ENCODE data around the gene CDKL4.
A peak's percentile ranks its signal among the peaks of the same experiment; 100 is the strongest.

Gene CDKL4

DNA sequence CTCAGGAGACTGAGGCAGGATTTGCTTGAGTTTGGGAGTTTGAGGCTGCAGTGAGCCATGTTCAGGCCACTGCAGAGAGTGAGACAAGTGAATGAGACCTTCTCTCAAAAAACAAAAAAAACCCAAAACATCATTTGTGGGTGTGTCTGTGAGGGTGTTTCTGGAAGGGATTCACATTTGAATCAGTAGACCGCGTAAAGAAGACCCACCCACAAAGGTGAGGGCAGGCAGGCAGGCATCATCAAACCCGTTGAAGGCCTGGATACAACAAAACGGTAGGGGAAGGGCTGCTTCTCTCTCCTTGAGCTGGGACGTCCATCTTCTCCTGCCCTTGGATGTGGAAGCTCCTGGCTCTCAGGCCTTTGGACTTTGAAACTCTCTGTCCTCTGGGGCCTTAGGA is 25.4 kb downstream of the CDKL4 start:
- Histone ChIP-seq H3K4me2 (ENCODE audit: low read length, poor library complexity, severe bottlenecking) (no peak overlapping the region), H3K23ac (ENCODE audit: low read length in 2 of 2) (no peak overlapping the region), H3K27ac (ENCODE audit: low read length, poor library complexity, severe bottlenecking) (no peak overlapping the region), H2BK15ac (ENCODE audit: low read depth, poor library complexity, severe bottlenecking) (no peak overlapping the region), H3K27me3 (ENCODE audit: control insufficient read depth in 1 of 2, insufficient read depth in 1 of 2, low read length in 2 of 2) (no peaks in the 10 kb centered on the region), H3K36me3 (ENCODE audit: control insufficient read depth in 1 of 2, insufficient read depth in 2 of 2, low read depth in 1 of 2, low read length in 2 of 2) (peaks cover 0 to 8% of the 10 kb centered on the region in 2 experiments), H2BK12ac (ENCODE audit: low read length in 2 of 2) (no peak overlapping the region), H2AFZ (ENCODE audit: low read depth, low read length) (no peak overlapping the region), H2BK5ac (ENCODE audit: low read depth, low read length, poor library complexity, severe bottlenecking) (no peak overlapping the region), H3K4ac (ENCODE audit: low read depth in 1 of 2, low read length in 2 of 2) (no peak overlapping the region), H2AK5ac (ENCODE audit: low read length, severe bottlenecking) (no peak overlapping the region), H3K4me3 (ENCODE audit: insufficient read depth in 1 of 2, low read depth in 1 of 2, low read length in 2 of 2) (no peak overlapping the region), H3K18ac (ENCODE audit: low read depth in 1 of 2, low read length in 2 of 2) (no peak overlapping the region), H4K8ac (ENCODE audit: low read length) (no peak overlapping the region), H4K91ac (ENCODE audit: low read length) (no peak overlapping the region), H2BK120ac (ENCODE audit: low read depth, low read length) (no peak overlapping the region), H3K14ac (ENCODE audit: low read length in 2 of 2) (no peak overlapping the region), H3K4me1 (ENCODE audit: control insufficient read depth, insufficient read depth, low read depth, low read length) (no peaks in the 10 kb centered on the region), H3K79me1 (replicated peaks; ENCODE audit: low read length, poor library complexity, severe bottlenecking) (no peaks in the 10 kb centered on the region), H3K9ac (ENCODE audit: low read length) (no peak overlapping the region), H3K9me3 (ENCODE audit: control insufficient read depth, low read length) (no peaks in the 10 kb centered on the region)
- DNase-seq: no peak
- WGBS: 90% methylated on average over 5 of the region's 5 CpGs

DNA sequence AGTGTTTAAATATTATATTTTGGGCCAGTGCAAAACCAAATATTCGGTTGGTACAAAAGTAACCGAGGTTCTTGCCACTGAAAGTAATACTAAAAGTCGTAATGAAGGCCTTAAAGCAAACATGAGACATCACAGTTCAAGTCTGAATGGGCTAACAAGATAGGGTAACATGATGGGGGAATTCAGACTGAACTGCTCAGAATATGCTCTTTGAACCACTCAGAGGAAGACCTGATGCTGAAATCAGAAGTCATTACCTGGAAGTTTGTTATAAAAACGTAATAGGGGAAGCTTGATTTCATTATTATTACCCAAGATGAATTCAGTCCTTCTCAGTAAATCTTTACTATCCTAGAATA is 26.6 kb downstream of the CDKL4 start:
- Histone ChIP-seq H3K4ac (ENCODE audit: low read depth in 1 of 2, low read length in 2 of 2) (no peak overlapping the region), H3K4me1 (ENCODE audit: control insufficient read depth, insufficient read depth, low read depth, low read length) (no peaks in the 10 kb centered on the region), H3K14ac (ENCODE audit: low read length in 2 of 2) (no peak overlapping the region), H3K23ac (ENCODE audit: low read length in 2 of 2) (no peak overlapping the region), H3K18ac (ENCODE audit: low read depth in 1 of 2, low read length in 2 of 2) (no peak overlapping the region), H4K8ac (ENCODE audit: low read length) (no peak overlapping the region), H2BK12ac (ENCODE audit: low read length in 2 of 2) (no peak overlapping the region), H3K4me3 (ENCODE audit: insufficient read depth in 1 of 2, low read depth in 1 of 2, low read length in 2 of 2) (no peak overlapping the region), H3K9ac (ENCODE audit: low read length) (no peak overlapping the region), H2BK120ac (ENCODE audit: low read depth, low read length) (no peak overlapping the region), H3K4me2 (ENCODE audit: low read length, poor library complexity, severe bottlenecking) (no peak overlapping the region), H3K27ac (ENCODE audit: low read length, poor library complexity, severe bottlenecking) (no peak overlapping the region), H4K91ac (ENCODE audit: low read length) (no peak overlapping the region), H2AFZ (ENCODE audit: low read depth, low read length) (no peak overlapping the region), H3K79me1 (replicated peaks; ENCODE audit: low read length, poor library complexity, severe bottlenecking) (no peaks in the 10 kb centered on the region), H3K36me3 (ENCODE audit: control insufficient read depth in 1 of 2, insufficient read depth in 2 of 2, low read depth in 1 of 2, low read length in 2 of 2) (peaks cover 0 to 8% of the 10 kb centered on the region in 2 experiments), H3K27me3 (ENCODE audit: control insufficient read depth in 1 of 2, insufficient read depth in 1 of 2, low read length in 2 of 2) (no peaks in the 10 kb centered on the region), H2BK15ac (ENCODE audit: low read depth, poor library complexity, severe bottlenecking) (no peak overlapping the region), H3K9me3 (ENCODE audit: control insufficient read depth, low read length) (no peaks in the 10 kb centered on the region), H2BK5ac (ENCODE audit: low read depth, low read length, poor library complexity, severe bottlenecking) (no peak overlapping the region), H2AK5ac (ENCODE audit: low read length, severe bottlenecking) (no peak overlapping the region)
- WGBS: 94% methylated on average over 3 of the region's 4 CpGs
- DNase-seq: no peak

DNA sequence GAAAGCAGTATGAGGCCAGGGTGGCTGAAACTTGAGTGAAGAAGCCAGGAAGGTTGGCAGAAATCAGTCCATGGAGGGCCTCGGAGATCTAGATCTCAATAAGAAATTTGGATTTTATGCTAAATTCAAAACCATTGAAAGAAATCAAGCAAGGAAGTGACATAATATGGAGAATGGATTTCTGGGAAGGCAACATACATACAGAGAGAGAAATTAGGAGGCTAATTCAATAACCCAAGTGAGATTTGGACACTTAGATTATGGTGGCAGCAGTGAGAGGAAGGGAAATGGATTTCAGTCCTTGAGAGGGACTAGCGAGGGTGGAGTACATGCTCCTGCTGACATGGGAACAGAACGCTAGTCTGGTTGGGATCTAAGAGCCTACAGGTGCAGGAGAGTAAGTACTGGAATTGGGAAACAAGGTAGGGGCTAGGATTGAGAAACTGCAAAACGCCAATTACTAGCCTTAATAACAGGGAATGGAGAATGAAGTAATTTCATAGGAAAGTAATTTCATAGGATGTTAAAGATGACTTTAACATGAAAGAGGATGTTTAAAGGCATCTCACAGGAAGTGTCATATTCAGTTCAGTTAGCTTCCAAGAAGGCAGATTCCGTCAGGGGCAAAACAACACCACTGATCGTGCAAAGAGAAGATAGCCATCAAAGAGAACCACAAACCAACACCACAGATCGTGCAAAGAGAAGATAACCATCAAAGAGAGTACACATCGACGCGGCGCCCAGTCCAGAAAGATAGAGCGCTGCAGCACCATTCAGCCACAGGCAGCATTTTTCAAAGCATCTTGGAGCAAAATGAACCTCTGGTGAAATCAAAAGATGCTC is 27.2 kb downstream of the CDKL4 start:
- H2BK12ac ChIP-seq (ENCODE audit: low read length in 2 of 2): no peak overlapping the region
- WGBS: 87% methylated on average over 12 of the region's 12 CpGs
- no peak overlapping the region for H3K27ac ChIP-seq (ENCODE audit: low read length, poor library complexity, severe bottlenecking)
- no peak overlapping the region for H2AK5ac ChIP-seq (ENCODE audit: low read length, severe bottlenecking)
- no peak overlapping the region for H2BK120ac ChIP-seq (ENCODE audit: low read depth, low read length)
- no peak overlapping the region for H3K14ac ChIP-seq (ENCODE audit: low read length in 2 of 2)
- no peak overlapping the region for H3K9ac ChIP-seq (ENCODE audit: low read length)
- no peak overlapping the region for H3K18ac ChIP-seq (ENCODE audit: low read depth in 1 of 2, low read length in 2 of 2)
- H3K4me3 ChIP-seq (ENCODE audit: insufficient read depth in 1 of 2, low read depth in 1 of 2, low read length in 2 of 2): no peak overlapping the region
- no peaks in the 10 kb centered on the region for H3K9me3 ChIP-seq (ENCODE audit: control insufficient read depth, low read length)
- no peaks in the 10 kb centered on the region for H3K79me1 ChIP-seq (replicated peaks; ENCODE audit: low read length, poor library complexity, severe bottlenecking)
- H2BK15ac ChIP-seq (ENCODE audit: low read depth, poor library complexity, severe bottlenecking): no peak overlapping the region
- H3K4ac ChIP-seq (ENCODE audit: low read depth in 1 of 2, low read length in 2 of 2): no peak overlapping the region
- no peak overlapping the region for H3K23ac ChIP-seq (ENCODE audit: low read length in 2 of 2)
- H3K4me1 ChIP-seq (ENCODE audit: control insufficient read depth, insufficient read depth, low read depth, low read length): no peaks in the 10 kb centered on the region
- no peak overlapping the region for H4K91ac ChIP-seq (ENCODE audit: low read length)
- peak; percentile 42 for DNase-seq
- no peak overlapping the region for H4K8ac ChIP-seq (ENCODE audit: low read length)
- no peak overlapping the region for H2AFZ ChIP-seq (ENCODE audit: low read depth, low read length)
- H3K36me3 ChIP-seq (ENCODE audit: control insufficient read depth in 1 of 2, insufficient read depth in 2 of 2, low read depth in 1 of 2, low read length in 2 of 2): peaks cover 0 to 3% of the 10 kb centered on the region in 2 experiments
- no peak overlapping the region for H2BK5ac ChIP-seq (ENCODE audit: low read depth, low read length, poor library complexity, severe bottlenecking)
- H3K27me3 ChIP-seq (ENCODE audit: control insufficient read depth in 1 of 2, insufficient read depth in 1 of 2, low read length in 2 of 2): no peaks in the 10 kb centered on the region
- H3K4me2 ChIP-seq (ENCODE audit: low read length, poor library complexity, severe bottlenecking): no peak overlapping the region

DNA sequence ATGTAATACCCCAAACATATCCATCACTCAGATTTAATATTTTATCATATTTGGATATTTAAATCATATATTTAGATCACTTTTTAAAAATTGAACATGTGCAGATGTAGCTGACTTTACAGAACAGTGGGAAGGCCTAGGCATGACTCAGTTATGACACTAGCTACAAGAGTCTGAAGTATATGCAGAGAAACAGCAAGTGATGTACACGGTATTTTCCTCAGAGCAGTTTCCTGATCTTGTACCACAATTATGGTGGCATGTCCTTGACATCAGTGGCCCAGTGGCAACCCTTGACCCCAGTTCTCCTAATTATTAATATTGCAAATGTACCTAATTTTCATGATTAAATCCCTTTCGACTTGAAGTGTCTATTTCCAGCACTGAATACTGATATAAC is 28.2 kb downstream of the CDKL4 start:
- Histone ChIP-seq H2BK5ac (ENCODE audit: low read depth, low read length, poor library complexity, severe bottlenecking) (no peak overlapping the region), H2AK5ac (ENCODE audit: low read length, severe bottlenecking) (no peak overlapping the region)
- WGBS: 91% methylated on average over 2 of the region's 2 CpGs

More for the DNA sequence above, 28.2 kb downstream of the CDKL4 start:
- no peak overlapping the region for H3K27ac ChIP-seq (ENCODE audit: low read length, poor library complexity, severe bottlenecking)
- H2AFZ ChIP-seq (ENCODE audit: low read depth, low read length): no peak overlapping the region
- no peak overlapping the region for H4K8ac ChIP-seq (ENCODE audit: low read length)
- no peak for DNase-seq
- no peak overlapping the region for H2BK12ac ChIP-seq (ENCODE audit: low read length in 2 of 2)
- no peak overlapping the region for H4K91ac ChIP-seq (ENCODE audit: low read length)
- H2BK120ac ChIP-seq (ENCODE audit: low read depth, low read length): no peak overlapping the region
- no peak overlapping the region for H2BK15ac ChIP-seq (ENCODE audit: low read depth, poor library complexity, severe bottlenecking)
- H3K23ac ChIP-seq (ENCODE audit: low read length in 2 of 2): no peak overlapping the region
- no peak overlapping the region for H3K9ac ChIP-seq (ENCODE audit: low read length)
- no peak overlapping the region for H3K4me3 ChIP-seq (ENCODE audit: insufficient read depth in 1 of 2, low read depth in 1 of 2, low read length in 2 of 2)
- no peaks in the 10 kb centered on the region for H3K27me3 ChIP-seq (ENCODE audit: control insufficient read depth in 1 of 2, insufficient read depth in 1 of 2, low read length in 2 of 2)
- no peaks in the 10 kb centered on the region for H3K4me1 ChIP-seq (ENCODE audit: control insufficient read depth, insufficient read depth, low read depth, low read length)
- H3K9me3 ChIP-seq (ENCODE audit: control insufficient read depth, low read length): no peaks in the 10 kb centered on the region
- no peak overlapping the region for H3K4ac ChIP-seq (ENCODE audit: low read depth in 1 of 2, low read length in 2 of 2)
- no peak overlapping the region for H3K4me2 ChIP-seq (ENCODE audit: low read length, poor library complexity, severe bottlenecking)
- no peak overlapping the region for H3K18ac ChIP-seq (ENCODE audit: low read depth in 1 of 2, low read length in 2 of 2)
- no peaks in the 10 kb centered on the region for H3K79me1 ChIP-seq (replicated peaks; ENCODE audit: low read length, poor library complexity, severe bottlenecking)
- H3K36me3 ChIP-seq (ENCODE audit: control insufficient read depth in 1 of 2, insufficient read depth in 2 of 2, low read depth in 1 of 2, low read length in 2 of 2): no peaks in the 10 kb centered on the region
- no peak overlapping the region for H3K14ac ChIP-seq (ENCODE audit: low read length in 2 of 2)

All from mesenchymal stem cell (in vitro differentiated cells and primary cell).